ENCODE results near the gene ESPL1. TPM values are rescaled to one million over a fixed set of nuclear protein-coding genes. Genes with fewer than 3 reads are reported as not detected.
A peak's percentile ranks its signal among the peaks of the same experiment; 100 is the strongest.

Gene ESPL1
- 2.2 and 4.0 TPM in 2 replicates for total RNA-seq

GRCh38 chr12:53267999-53268629 lies at the start of gene ESPL1:
Gene ESPL1, plus strand, starts transcription at chr12:53268299. Its CDS starts 468 bp downstream, at chr12:53268767.
- DNase-seq (ENCODE audit: low read depth), result peak; percentile 23

GRCh38 chr12:53218551-53219291 lies 49.4 kb upstream of the ESPL1 start:
- DNase-seq (ENCODE audit: low read depth), result no peak
- H3K36me3 ChIP-seq (ENCODE audit: control insufficient read depth, insufficient read depth, low read length), result no peaks in the 10 kb centered on the region

More at GRCh38 chr12:53267999-53268629, at the start of gene ESPL1:
- H3K27me3 ChIP-seq (ENCODE audit: control insufficient read depth, insufficient read depth, low read length), result no peaks in the 10 kb centered on the region
- no peaks in the 10 kb centered on the region for H3K36me3 ChIP-seq (ENCODE audit: control insufficient read depth, insufficient read depth, low read length)
- peak within 1 kb of the TSS; percentile 79 for H3K4me3 ChIP-seq (ENCODE audit: low read depth, low read length)
- peak; percentile 25 for TF ChIP-seq CTCF (IDR thresholded peaks at IDR 0.05; ENCODE audit: insufficient read depth, low read length, poor library complexity, severe bottlenecking)

GRCh38 chr12:53219292-53219955 lies 48.7 kb upstream of the ESPL1 start:
- no peak for DNase-seq (ENCODE audit: low read depth)
- Histone ChIP-seq H3K4me3 (ENCODE audit: low read depth, low read length) (peak overlapping the region; percentile 48), H3K27me3 (ENCODE audit: control insufficient read depth, insufficient read depth, low read length) (no peaks in the 10 kb centered on the region), H3K36me3 (ENCODE audit: control insufficient read depth, insufficient read depth, low read length) (no peaks in the 10 kb centered on the region)
- no peak for TF ChIP-seq CTCF (IDR thresholded peaks at IDR 0.05; ENCODE audit: insufficient read depth, low read length, poor library complexity, severe bottlenecking)

More at GRCh38 chr12:53218551-53219291, 49.4 kb upstream of the ESPL1 start:
- TF ChIP-seq CTCF (IDR thresholded peaks at IDR 0.05; ENCODE audit: insufficient read depth, low read length, poor library complexity, severe bottlenecking), result no peak
- H3K27me3 ChIP-seq (ENCODE audit: control insufficient read depth, insufficient read depth, low read length), result no peaks in the 10 kb centered on the region
- H3K4me3 ChIP-seq (ENCODE audit: low read depth, low read length), result peak overlapping the region; percentile 48

- no peaks in the 10 kb centered on the region for H3K27me3 ChIP-seq (ENCODE audit: control insufficient read depth, insufficient read depth, low read length)
- peak overlapping the region; percentile 48 for H3K4me3 ChIP-seq (ENCODE audit: low read depth, low read length)
- H3K36me3 ChIP-seq (ENCODE audit: control insufficient read depth, insufficient read depth, low read length), result no peaks in the 10 kb centered on the region
- no peak for TF ChIP-seq CTCF (IDR thresholded peaks at IDR 0.05; ENCODE audit: insufficient read depth, low read length, poor library complexity, severe bottlenecking)
- no peak for DNase-seq (ENCODE audit: low read depth)
Observed at GRCh38 chr12:53219956-53220693, 48.0 kb upstream of the ESPL1 start.

- Histone ChIP-seq H3K36me3 (ENCODE audit: control insufficient read depth, insufficient read depth, low read length) (no peaks in the 10 kb centered on the region), H3K4me3 (ENCODE audit: low read depth, low read length) (peak overlapping the region; percentile 48), H3K27me3 (ENCODE audit: control insufficient read depth, insufficient read depth, low read length) (no peaks in the 10 kb centered on the region)
- no peak for DNase-seq (ENCODE audit: low read depth)
- no peak for TF ChIP-seq CTCF (IDR thresholded peaks at IDR 0.05; ENCODE audit: insufficient read depth, low read length, poor library complexity, severe bottlenecking)
Observed at GRCh38 chr12:53220694-53221202, 47.4 kb upstream of the ESPL1 start.

Measured in kidney epithelial cell (primary cell).